GM23338 (cell line): ENCODE results near the gene PRR14. TPM values are rescaled to one million over a fixed set of nuclear protein-coding genes. Genes with fewer than 3 reads are reported as not detected.
A peak's percentile ranks its signal among the peaks of the same experiment; 100 is the strongest.

Source experiments
- ATAC-seq: fragments of 200-7000 bp; cut with Tn5 transposase; 3 replicates; pipeline ENCODE4 v1.9.1; 2020
- DNase-seq: peaks from one replicate; pipeline ENCODE4 v3.0.0-alpha.2; 2015; ENCODE audit warnings: low spot score
- H2AFZ ChIP-seq: fragments of 200-600 bp; sonication (generic); 2 replicates; pipeline ENCODE4 v1.8.0; 2016; ENCODE audit warnings: antibody characterized with exemption, mild to moderate bottlenecking, moderate library complexity
- H3F3A ChIP-seq: fragments of 200-600 bp; sonication (generic); replicated peaks from 2 replicates; pipeline ENCODE4 v1.8.0; 2017; ENCODE audit warnings: antibody characterized with exemption, mixed run types, low read depth
- H3K27ac ChIP-seq: fragments of 200-600 bp; sonication (generic); 2 replicates; pipeline ENCODE4 v1.6.1; 2016; ENCODE audit warnings: low read depth
- H3K27me3 ChIP-seq: fragments of 200-600 bp; sonication (generic); 2 replicates; pipeline ENCODE4 v1.8.0; 2016; ENCODE audit warnings: mild to moderate bottlenecking, mixed run types, moderate library complexity; ENCODE audit not compliant: insufficient read depth
- H3K36me3 ChIP-seq: fragments of 200-600 bp; sonication (generic); 2 replicates; pipeline ENCODE4 v1.8.0; 2016; ENCODE audit warnings: mild to moderate bottlenecking; ENCODE audit not compliant: insufficient read depth
- H3K4me1 ChIP-seq: fragments of 200-600 bp; sonication (generic); 2 replicates; pipeline ENCODE4 v1.8.0; 2016; ENCODE audit warnings: mild to moderate bottlenecking, moderate library complexity; ENCODE audit not compliant: insufficient read depth
- H3K4me2 ChIP-seq: fragments of 200-600 bp; sonication (generic); 2 replicates; pipeline ENCODE4 v1.7.1; 2017; ENCODE audit warnings: mixed run types
- H3K4me3 ChIP-seq: fragments of 200-600 bp; sonication (generic); 2 replicates; pipeline ENCODE4 v1.6.1; 2016; ENCODE audit warnings: mixed run types
- H3K79me2 ChIP-seq: fragments of 200-600 bp; sonication (generic); replicated peaks from 2 replicates; pipeline ENCODE4 v1.8.0; 2017; ENCODE audit warnings: mild to moderate bottlenecking; ENCODE audit not compliant: insufficient read depth
- H3K9me2 ChIP-seq: fragments of 200-600 bp; sonication (generic); 2 replicates; pipeline ENCODE4 v1.8.0; 2017; ENCODE audit not compliant: insufficient read depth
- H4K20me1 ChIP-seq: fragments of 200-600 bp; sonication (generic); replicated peaks from 2 replicates; pipeline ENCODE4 v1.8.0; 2017; ENCODE audit warnings: mild to moderate bottlenecking; ENCODE audit not compliant: insufficient read depth
- H3K27ac Mint-ChIP-seq: 2 replicates; pipeline ENCODE4 v1.8.0; 2020; ENCODE audit warnings: inconsistent platforms, mild to moderate bottlenecking, moderate library complexity, mixed read lengths
- H3K27me3 Mint-ChIP-seq: 3 replicates; pipeline ENCODE4 v1.8.0; 2022; ENCODE audit warnings: low read depth, mild to moderate bottlenecking, moderate library complexity, mixed read lengths, inconsistent platforms; ENCODE audit not compliant: insufficient read depth, poor library complexity
- H3K36me3 Mint-ChIP-seq: 3 replicates; pipeline ENCODE4 v1.8.0; 2021; ENCODE audit warnings: low read depth, mild to moderate bottlenecking, inconsistent platforms, moderate library complexity, mixed read lengths
- H3K4me1 Mint-ChIP-seq: 3 replicates; pipeline ENCODE4 v1.8.0; 2020; ENCODE audit warnings: mild to moderate bottlenecking, inconsistent platforms, mixed read lengths
- H3K4me3 Mint-ChIP-seq: 3 replicates; pipeline ENCODE4 v1.8.0; 2021; ENCODE audit warnings: moderate library complexity, mild to moderate bottlenecking, inconsistent platforms, mixed read lengths
- H3K9me3 Mint-ChIP-seq: 3 replicates; pipeline ENCODE4 v1.8.0; 2020; ENCODE audit warnings: moderate library complexity, mild to moderate bottlenecking, inconsistent platforms, mixed read lengths
- CREB1 ChIP-seq: fragments of 250-450 bp; sonication (Bioruptor Pico); IDR thresholded peaks from 2 replicates; pipeline ENCODE4 v1.5.0; 2020; ENCODE audit warnings: low read depth, mild to moderate bottlenecking, moderate library complexity
- EZH2 ChIP-seq: fragments of 200-600 bp; sonication (generic); IDR thresholded peaks from one replicate; pipeline ENCODE4 v1.8.0; 2017; ENCODE audit warnings: antibody characterized with exemption, mild to moderate bottlenecking, low read depth; ENCODE audit not compliant: unreplicated experiment
- EZH2phosphoT487 ChIP-seq: fragments of 200-600 bp; sonication (generic); IDR thresholded peaks from one replicate; pipeline ENCODE4 v1.8.1; 2018; ENCODE audit warnings: antibody characterized with exemption; ENCODE audit not compliant: unreplicated experiment
- NANOG ChIP-seq: IDR thresholded peaks from 2 replicates; pipeline ENCODE4 v1.6.1; 2016; ENCODE audit warnings: antibody characterized with exemption, borderline replicate concordance
- POLR2AphosphoS5 ChIP-seq: IDR thresholded peaks from 2 replicates; pipeline ENCODE4 v1.6.1; 2016; ENCODE audit warnings: antibody characterized with exemption, low read depth
- STAT1 ChIP-seq: IDR thresholded peaks from one replicate; pipeline ENCODE4 v1.6.1; 2016; ENCODE audit warnings: antibody characterized with exemption; ENCODE audit not compliant: unreplicated experiment
- ZNF114 ChIP-seq: fragments of 250-450 bp; sonication (Bioruptor Pico); IDR thresholded peaks from 2 replicates; pipeline ENCODE4 v1.5.0; 2020; ENCODE audit warnings: mild to moderate bottlenecking, moderate library complexity
- ZNF331 ChIP-seq: fragments of 250-450 bp; sonication (Bioruptor Pico); IDR thresholded peaks from 2 replicates; pipeline ENCODE4 v1.5.0; 2020; ENCODE audit warnings: low read depth, mild to moderate bottlenecking, moderate library complexity
- polyA plus RNA-seq: library from polyadenylated mRNA; unstranded; fragments of >200 nt; fragmentation: Nextera tagmentation; extraction: Ambion mirVana; gene quantifications from 2 replicates; pipeline ENCODE4 v1.2.1, GENCODE V29; 2016
- total RNA-seq: library from RNA; depleted of rRNA; stranded (reverse); fragments of >200 nt; shearing (Covaris generic); gene quantifications from 2 replicates; pipeline ENCODE4 v1.2.3, GENCODE V29; 2014
- TF ChIP-seq, protein P1 (sequence below): IDR thresholded peaks from one replicate; pipeline ENCODE4 v1.6.1; 2018; ENCODE audit warnings: antibody characterized with exemption; ENCODE audit not compliant: unreplicated experiment
- TF ChIP-seq, protein P2 (sequence below), 2 experiments: fragments of 200-600 bp in 1 of 2; sonication (generic) in 1 of 2; conservative IDR thresholded peaks; 2 replicates each; pipeline versions ENCODE4 v1.5.1 to v1.6.1; 2016 to 2017; ENCODE audit warnings: antibody characterized with exemption in 2 of 2, low read depth in 2 of 2, mild to moderate bottlenecking in 2 of 2, moderate library complexity in 1 of 2
- TF ChIP-seq, protein P3 (sequence below): IDR thresholded peaks from 2 replicates; pipeline ENCODE4 v1.6.1; 2016; ENCODE audit warnings: antibody characterized with exemption

Gene PRR14
- total and polyA plus RNA-seq, 2 experiments from 2014 or later: 4.6 to 12.7 TPM

DNA sequence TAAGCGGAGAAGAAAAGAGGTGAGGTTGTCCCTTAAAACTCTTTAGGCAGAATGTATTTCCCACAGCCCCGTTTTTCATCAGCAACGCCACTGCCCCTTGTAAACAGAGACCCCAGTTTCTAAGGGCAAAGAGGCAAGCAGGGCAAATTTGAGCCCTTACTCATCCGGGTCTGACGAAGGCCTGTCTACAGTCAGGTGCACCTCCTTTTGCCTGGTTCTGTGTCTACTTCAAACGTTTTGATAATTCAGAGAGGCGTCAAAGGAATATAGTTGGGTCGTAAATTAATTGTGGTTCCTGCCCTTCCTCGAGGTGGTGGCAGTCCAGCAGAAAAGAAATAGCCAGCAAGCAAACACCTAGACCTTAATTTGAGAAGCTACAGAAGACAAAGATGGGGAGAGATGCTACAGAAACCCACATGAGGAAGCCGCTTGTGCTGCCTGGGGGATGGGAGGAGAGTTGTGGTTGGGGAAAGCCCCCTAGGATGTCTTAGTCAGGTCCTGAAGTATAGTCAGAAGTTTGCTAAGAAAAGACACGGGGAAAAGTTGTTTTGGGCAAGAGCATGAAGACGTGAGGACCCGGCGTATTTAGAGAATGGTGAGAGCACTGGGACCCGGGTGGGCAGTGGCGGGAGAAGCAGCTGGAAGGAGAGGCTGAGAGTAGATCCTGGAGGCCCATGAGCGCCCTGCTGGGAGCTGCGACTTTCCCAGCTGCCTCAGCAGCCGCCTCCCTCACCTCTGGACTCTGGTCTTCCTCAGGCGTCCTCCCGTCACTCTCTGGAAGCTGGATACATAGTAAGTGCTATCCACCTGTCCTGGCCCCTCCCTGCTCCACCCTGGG is 9.9 kb downstream of the PRR14 start:
- peaks cover 38% of the 10 kb centered on the region for H4K20me1 ChIP-seq
- peak overlapping the region; percentile 58; the same call in 1 of the 2 replicates for H3K4me3 ChIP-seq
- ATAC-seq (no peak), DNase-seq (no peak)
- H3K36me3 ChIP-seq: no peaks in the 10 kb centered on the region
- Mint-ChIP-seq H3K27me3 (peaks cover 52% of the 10 kb centered on the region), H3K27ac (no peak overlapping the region), H3K36me3 (peaks cover 28% of the 10 kb centered on the region), H3K9me3 (no peaks in the 10 kb centered on the region; the same call in 2 of the 3 replicates), H3K4me1 (peaks cover 10% of the 10 kb centered on the region; the same call in 2 of the 3 replicates), H3K4me3 (peak overlapping the region; percentile 68)
- H2AFZ ChIP-seq: no peak overlapping the region
- no peaks in the 10 kb centered on the region for H3K9me2 ChIP-seq
- H3F3A ChIP-seq: peaks cover 20% of the 10 kb centered on the region
- peak overlapping the region; percentile 88 for H3K4me2 ChIP-seq
- no peak overlapping the region for H3K27ac ChIP-seq
- TF ChIP-seq ZNF114 (no peak), EZH2 (no peak), NANOG (no peak), ZNF331 (CRISPR knock-in tag) (no peak)
- TF ChIP-seq, protein P1, sequence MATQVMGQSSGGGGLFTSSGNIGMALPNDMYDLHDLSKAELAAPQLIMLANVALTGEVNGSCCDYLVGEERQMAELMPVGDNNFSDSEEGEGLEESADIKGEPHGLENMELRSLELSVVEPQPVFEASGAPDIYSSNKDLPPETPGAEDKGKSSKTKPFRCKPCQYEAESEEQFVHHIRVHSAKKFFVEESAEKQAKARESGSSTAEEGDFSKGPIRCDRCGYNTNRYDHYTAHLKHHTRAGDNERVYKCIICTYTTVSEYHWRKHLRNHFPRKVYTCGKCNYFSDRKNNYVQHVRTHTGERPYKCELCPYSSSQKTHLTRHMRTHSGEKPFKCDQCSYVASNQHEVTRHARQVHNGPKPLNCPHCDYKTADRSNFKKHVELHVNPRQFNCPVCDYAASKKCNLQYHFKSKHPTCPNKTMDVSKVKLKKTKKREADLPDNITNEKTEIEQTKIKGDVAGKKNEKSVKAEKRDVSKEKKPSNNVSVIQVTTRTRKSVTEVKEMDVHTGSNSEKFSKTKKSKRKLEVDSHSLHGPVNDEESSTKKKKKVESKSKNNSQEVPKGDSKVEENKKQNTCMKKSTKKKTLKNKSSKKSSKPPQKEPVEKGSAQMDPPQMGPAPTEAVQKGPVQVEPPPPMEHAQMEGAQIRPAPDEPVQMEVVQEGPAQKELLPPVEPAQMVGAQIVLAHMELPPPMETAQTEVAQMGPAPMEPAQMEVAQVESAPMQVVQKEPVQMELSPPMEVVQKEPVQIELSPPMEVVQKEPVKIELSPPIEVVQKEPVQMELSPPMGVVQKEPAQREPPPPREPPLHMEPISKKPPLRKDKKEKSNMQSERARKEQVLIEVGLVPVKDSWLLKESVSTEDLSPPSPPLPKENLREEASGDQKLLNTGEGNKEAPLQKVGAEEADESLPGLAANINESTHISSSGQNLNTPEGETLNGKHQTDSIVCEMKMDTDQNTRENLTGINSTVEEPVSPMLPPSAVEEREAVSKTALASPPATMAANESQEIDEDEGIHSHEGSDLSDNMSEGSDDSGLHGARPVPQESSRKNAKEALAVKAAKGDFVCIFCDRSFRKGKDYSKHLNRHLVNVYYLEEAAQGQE: no peak
- peaks cover 58% of the 10 kb centered on the region for H3K27me3 ChIP-seq
- no peaks in the 10 kb centered on the region for H3K79me2 ChIP-seq
- peaks cover 10% of the 10 kb centered on the region; the same call in 1 of the 2 replicates for H3K4me1 ChIP-seq

DNA sequence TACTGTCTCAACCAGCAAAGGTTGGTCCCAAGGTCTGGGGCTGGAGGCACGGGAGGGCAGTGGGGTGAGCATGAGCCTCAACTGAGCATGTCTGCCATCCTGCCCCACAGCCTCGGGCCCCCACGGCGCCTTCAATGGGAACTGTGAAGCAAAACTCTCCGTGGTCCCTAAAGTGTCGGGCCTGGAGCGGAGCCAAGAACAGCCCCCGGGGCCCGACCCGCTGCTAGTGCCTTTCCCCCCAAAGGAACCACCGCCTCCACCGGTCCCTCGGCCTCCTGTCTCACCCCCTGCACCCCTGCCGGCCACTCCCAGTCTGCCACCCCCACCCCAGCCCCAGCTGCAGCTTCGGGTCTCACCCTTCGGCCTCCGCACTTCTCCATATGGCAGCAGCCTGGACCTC is 11.7 kb downstream of the PRR14 start:
- H3K9me2 ChIP-seq: no peaks in the 10 kb centered on the region
- ATAC-seq (no peak), DNase-seq (no peak)
- H3K4me3 ChIP-seq: no peak overlapping the region
- Mint-ChIP-seq H3K27me3 (peaks cover 64% of the 10 kb centered on the region), H3K36me3 (peaks cover 32% of the 10 kb centered on the region), H3K27ac (no peak overlapping the region), H3K4me3 (no peak overlapping the region), H3K4me1 (peaks cover 6% of the 10 kb centered on the region; the same call in 2 of the 3 replicates), H3K9me3 (no peaks in the 10 kb centered on the region; the same call in 2 of the 3 replicates)
- H3K4me1 ChIP-seq: peaks cover 7% of the 10 kb centered on the region; the same call in 1 of the 2 replicates
- peaks cover 38% of the 10 kb centered on the region for H4K20me1 ChIP-seq
- no peaks in the 10 kb centered on the region for H3K79me2 ChIP-seq
- no peak overlapping the region for H2AFZ ChIP-seq
- H3F3A ChIP-seq: peaks cover 13% of the 10 kb centered on the region
- H3K27ac ChIP-seq: no peak overlapping the region
- no peaks in the 10 kb centered on the region for H3K36me3 ChIP-seq
- peaks cover 68% of the 10 kb centered on the region for H3K27me3 ChIP-seq
- H3K4me2 ChIP-seq: no peak overlapping the region
- TF ChIP-seq CREB1 (CRISPR knock-in tag): no peak
- TF ChIP-seq EZH2phosphoT487: no peak
- TF ChIP-seq ZNF331 (CRISPR knock-in tag): no peak
- TF ChIP-seq, protein P1: no peak
- no peak for TF ChIP-seq EZH2
- TF ChIP-seq STAT1: no peak
- no peak for TF ChIP-seq NANOG
- TF ChIP-seq POLR2AphosphoS5: no peak
- TF ChIP-seq, protein P2, sequence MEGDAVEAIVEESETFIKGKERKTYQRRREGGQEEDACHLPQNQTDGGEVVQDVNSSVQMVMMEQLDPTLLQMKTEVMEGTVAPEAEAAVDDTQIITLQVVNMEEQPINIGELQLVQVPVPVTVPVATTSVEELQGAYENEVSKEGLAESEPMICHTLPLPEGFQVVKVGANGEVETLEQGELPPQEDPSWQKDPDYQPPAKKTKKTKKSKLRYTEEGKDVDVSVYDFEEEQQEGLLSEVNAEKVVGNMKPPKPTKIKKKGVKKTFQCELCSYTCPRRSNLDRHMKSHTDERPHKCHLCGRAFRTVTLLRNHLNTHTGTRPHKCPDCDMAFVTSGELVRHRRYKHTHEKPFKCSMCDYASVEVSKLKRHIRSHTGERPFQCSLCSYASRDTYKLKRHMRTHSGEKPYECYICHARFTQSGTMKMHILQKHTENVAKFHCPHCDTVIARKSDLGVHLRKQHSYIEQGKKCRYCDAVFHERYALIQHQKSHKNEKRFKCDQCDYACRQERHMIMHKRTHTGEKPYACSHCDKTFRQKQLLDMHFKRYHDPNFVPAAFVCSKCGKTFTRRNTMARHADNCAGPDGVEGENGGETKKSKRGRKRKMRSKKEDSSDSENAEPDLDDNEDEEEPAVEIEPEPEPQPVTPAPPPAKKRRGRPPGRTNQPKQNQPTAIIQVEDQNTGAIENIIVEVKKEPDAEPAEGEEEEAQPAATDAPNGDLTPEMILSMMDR (conservative IDR thresholded peaks at IDR 0.05; ENCODE audit: low read depth in 2 of 2): no peak
- TF ChIP-seq, protein P3, sequence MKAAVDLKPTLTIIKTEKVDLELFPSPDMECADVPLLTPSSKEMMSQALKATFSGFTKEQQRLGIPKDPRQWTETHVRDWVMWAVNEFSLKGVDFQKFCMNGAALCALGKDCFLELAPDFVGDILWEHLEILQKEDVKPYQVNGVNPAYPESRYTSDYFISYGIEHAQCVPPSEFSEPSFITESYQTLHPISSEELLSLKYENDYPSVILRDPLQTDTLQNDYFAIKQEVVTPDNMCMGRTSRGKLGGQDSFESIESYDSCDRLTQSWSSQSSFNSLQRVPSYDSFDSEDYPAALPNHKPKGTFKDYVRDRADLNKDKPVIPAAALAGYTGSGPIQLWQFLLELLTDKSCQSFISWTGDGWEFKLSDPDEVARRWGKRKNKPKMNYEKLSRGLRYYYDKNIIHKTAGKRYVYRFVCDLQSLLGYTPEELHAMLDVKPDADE: no peak
